Mesendoderm (in vitro differentiated cells): ENCODE data around the gene DEDD. TPM values are rescaled to one million over a fixed set of nuclear protein-coding genes. Genes with fewer than 3 reads are reported as not detected.

ENCODE experiments used
- DNase-seq: peaks from one replicate; pipeline ENCODE4 v3.0.0; 2013
- H2AK5ac ChIP-seq: 2 replicates; pipeline ENCODE4 v1.6.1; 2013; ENCODE audit warnings: low read length, inconsistent platforms
- H2BK120ac ChIP-seq: 2 replicates; pipeline ENCODE4 v1.6.1; 2013; ENCODE audit warnings: low read depth, mild to moderate bottlenecking, low read length, moderate library complexity, mixed read lengths
- H2BK15ac ChIP-seq: replicated peaks from 2 replicates; pipeline ENCODE4 v1.6.1; 2013; ENCODE audit warnings: low read depth, mild to moderate bottlenecking, moderate library complexity
- H2BK5ac ChIP-seq: 2 replicates; pipeline ENCODE4 v1.6.1; 2013; ENCODE audit warnings: low read length, inconsistent platforms
- H3K18ac ChIP-seq: 2 replicates; pipeline ENCODE4 v1.6.1; 2013; ENCODE audit warnings: mild to moderate bottlenecking, low read length, mixed read lengths
- H3K23ac ChIP-seq: one replicate; pipeline ENCODE4 v1.6.1; 2013; ENCODE audit warnings: low read length
- H3K27ac ChIP-seq: 2 replicates; pipeline ENCODE4 v1.5.1; 2013; ENCODE audit warnings: low read depth, mild to moderate bottlenecking, inconsistent platforms, low read length, moderate library complexity
- H3K27me3 ChIP-seq: 2 replicates; pipeline ENCODE4 v1.6.1; 2013; ENCODE audit warnings: low read length, control low read depth, mild to moderate bottlenecking, inconsistent platforms; ENCODE audit not compliant: insufficient read depth, poor library complexity
- H3K36me3 ChIP-seq: 2 replicates; pipeline ENCODE4 v1.6.1; 2013; ENCODE audit warnings: low read length, inconsistent platforms; ENCODE audit not compliant: control insufficient read depth, insufficient read depth
- H3K4ac ChIP-seq: one replicate; pipeline ENCODE4 v1.6.1; 2013; ENCODE audit warnings: low read depth, mild to moderate bottlenecking, low read length, moderate library complexity
- H3K4me1 ChIP-seq: 2 replicates; pipeline ENCODE4 v1.6.1; 2013; ENCODE audit warnings: low read depth, low read length, inconsistent platforms; ENCODE audit not compliant: control insufficient read depth
- H3K4me2 ChIP-seq: 2 replicates; pipeline ENCODE4 v1.6.1; 2013; ENCODE audit warnings: low read length
- H3K4me3 ChIP-seq: 2 replicates; pipeline ENCODE4 v1.5.1; 2013; ENCODE audit warnings: mild to moderate bottlenecking, low read length
- H3K56ac ChIP-seq: one replicate; pipeline ENCODE4 v1.6.1; 2013; ENCODE audit warnings: low read length
- H3K79me1 ChIP-seq: 2 replicates; pipeline ENCODE4 v1.6.1; 2013; ENCODE audit warnings: low read length, inconsistent platforms
- H3K79me2 ChIP-seq: 2 replicates; pipeline ENCODE4 v1.6.1; 2013; ENCODE audit warnings: mild to moderate bottlenecking, low read length; ENCODE audit not compliant: control insufficient read depth, insufficient read depth
- H3K9ac ChIP-seq: 2 replicates; pipeline ENCODE4 v1.6.1; 2013; ENCODE audit warnings: low read length, inconsistent platforms
- H4K5ac ChIP-seq: one replicate; pipeline ENCODE4 v1.6.1; 2013; ENCODE audit warnings: low read length
- H4K8ac ChIP-seq: one replicate; pipeline ENCODE4 v1.6.1; 2013; ENCODE audit warnings: low read depth, mild to moderate bottlenecking, control low read depth, low read length, moderate library complexity
- WGBS: extraction: QIAGEN DNeasy Blood & Tissue Kit; methylation state at CpG from one replicate; pipeline ENCODE4 v1.1.7; 2013; ENCODE audit warnings: low lambda C conversion rate, missing lambda C conversion rate; ENCODE audit not compliant: insufficient coverage; ENCODE audit errors: extremely low coverage; 5-methylcytosine and 5-hydroxymethylcytosine counted together
- small RNA-seq: library from polyadenylated mRNA; stranded (forward); fragments of <200 nt; extraction: miRNeasy Mini kit (QIAGEN cat#:217004); gene quantifications from one replicate; pipeline ENCODE3, GENCODE V24; 2013; ENCODE audit not compliant: insufficient read depth

DEDD gene

GRCh38 chr1:161072751-161073449 is 59.6 kb downstream of the DEDD start:
- Histone ChIP-seq H4K5ac (no peak overlapping the region), H2BK15ac (no peak overlapping the region), H3K79me1 (no peaks in the 10 kb centered on the region), H2BK5ac (no peak overlapping the region), H3K27ac (no peak overlapping the region), H3K9ac (no peak overlapping the region), H3K56ac (no peak overlapping the region), H3K23ac (no peak overlapping the region), H3K4me1 (no peaks in the 10 kb centered on the region), H2BK120ac (no peak overlapping the region), H3K4me2 (no peak overlapping the region), H3K18ac (no peak overlapping the region), H3K79me2 (no peaks in the 10 kb centered on the region), H3K4ac (no peak overlapping the region), H3K27me3 (no peaks in the 10 kb centered on the region), H2AK5ac (no peak overlapping the region), H4K8ac (no peak overlapping the region), H3K36me3 (no peaks in the 10 kb centered on the region), H3K4me3 (no peak overlapping the region)
- DNase-seq = no peak
- no CpG with 5 or more reads among the region's 19 CpGs for WGBS

- no peak overlapping the region for H4K8ac ChIP-seq
- no peaks in the 10 kb centered on the region for H3K79me2 ChIP-seq
- H3K23ac ChIP-seq = no peak overlapping the region
- H3K4me2 ChIP-seq = no peak overlapping the region
- DNase-seq = peak; percentile 81
- H3K27ac ChIP-seq = no peak overlapping the region
- H3K79me1 ChIP-seq = no peaks in the 10 kb centered on the region
- no peak overlapping the region for H3K9ac ChIP-seq
- H2AK5ac ChIP-seq = no peak overlapping the region
- H2BK5ac ChIP-seq = no peak overlapping the region
- H3K27me3 ChIP-seq = no peaks in the 10 kb centered on the region
- H3K18ac ChIP-seq = no peak overlapping the region
- no peak overlapping the region for H3K4me3 ChIP-seq
- no peak overlapping the region for H2BK120ac ChIP-seq
- H3K4ac ChIP-seq = no peak overlapping the region
- no peak overlapping the region for H4K5ac ChIP-seq
- no peaks in the 10 kb centered on the region for H3K36me3 ChIP-seq
- WGBS = no CpG with 5 or more reads among the region's 9 CpGs
- no peak overlapping the region for H3K56ac ChIP-seq
- no peak overlapping the region for H2BK15ac ChIP-seq
- no peaks in the 10 kb centered on the region for H3K4me1 ChIP-seq
Measured at GRCh38 chr1:161071886-161072371, 60.5 kb downstream of the DEDD start.

Small RNA genes within 50 kb of the gene (small RNA-seq; reads per million reads assigned to genes)
- gene RF01225 = not detected
